ENCODE measurements around the gene MAP7D1. TPM values are rescaled to one million over a fixed set of nuclear protein-coding genes. Genes with fewer than 3 reads are reported as not detected.
"Not testable (repeated sequence)": the region's sequence is repeated elsewhere in the genome, so short reads cannot be mapped to it uniquely, and the experiment has no call there.

The MAP7D1 gene
- total RNA-seq, 1 donor from 2014 or later, result 77.9 TPM

GRCh38 chr1:36172017-36172747 is 16.2 kb downstream of the MAP7D1 start:
- DNase-seq, result no peak

- DNase-seq, result peak; percentile 83
Measured at GRCh38 chr1:36172983-36173382, 17.0 kb downstream of the MAP7D1 start.

- no peak for DNase-seq
Measured at GRCh38 chr1:36174713-36175112, 18.8 kb downstream of the MAP7D1 start.

- DNase-seq, result peak; percentile 58
Measured at GRCh38 chr1:36175137-36176095, 19.5 kb downstream of the MAP7D1 start.

- no peak for DNase-seq
Measured at GRCh38 chr1:36176106-36176949, 20.4 kb downstream of the MAP7D1 start.

GRCh38 chr1:36177589-36178431 is 21.9 kb downstream of the MAP7D1 start:
- DNase-seq, result no peak

- DNase-seq, result no peak
Measured at GRCh38 chr1:36178471-36179219, 22.7 kb downstream of the MAP7D1 start.

- no peak for DNase-seq
Measured at GRCh38 chr1:36179220-36179600, 23.2 kb downstream of the MAP7D1 start.

- DNase-seq, result no peak
Measured at GRCh38 chr1:36182734-36183133, 26.8 kb downstream of the MAP7D1 start.

- DNase-seq, result no peak
Measured at GRCh38 chr1:36183309-36183856, 27.4 kb downstream of the MAP7D1 start.

GRCh38 chr1:36187800-36188593 is 32.0 kb downstream of the MAP7D1 start:
- DNase-seq, result peak; percentile 97

- not testable (repeated sequence) for DNase-seq
Measured at GRCh38 chr1:36196805-36197204, 40.8 kb downstream of the MAP7D1 start.

- no peak for DNase-seq
Measured at GRCh38 chr1:36198641-36199040, 42.7 kb downstream of the MAP7D1 start.

- peak; percentile 25 for DNase-seq
Measured at GRCh38 chr1:36199934-36200741, 44.2 kb downstream of the MAP7D1 start.

- no peak for DNase-seq
Measured at GRCh38 chr1:36203027-36203553, 47.1 kb downstream of the MAP7D1 start.

GRCh38 chr1:36203554-36204346 is 47.8 kb downstream of the MAP7D1 start:
- DNase-seq, result no peak

- DNase-seq, result no peak
Measured at GRCh38 chr1:36204347-36204909, 48.5 kb downstream of the MAP7D1 start.

Data from dermis blood vessel endothelial cell (primary cell).